Smooth muscle cell (in vitro differentiated cells): Measurements from ENCODE around the gene HDAC4. TPM values are rescaled to one million over a fixed set of nuclear protein-coding genes. Genes with fewer than 3 reads are reported as not detected.

Experiments
- DNase-seq: peaks from one replicate; lab custom pipeline; 2025; ENCODE audit not compliant: unreplicated experiment; lab: John Stamatoyannopoulos, UW
- H2AFZ ChIP-seq: fragments of 200-600 bp; sonication (generic); 2 replicates; pipeline ENCODE4 v1.6.0; 2016; ENCODE audit warnings: antibody characterized with exemption, low read depth, mild to moderate bottlenecking
- H3F3A ChIP-seq: fragments of 200-600 bp; sonication (generic); 2 replicates; pipeline ENCODE4 v1.6.0; 2017; ENCODE audit warnings: antibody characterized with exemption, low read depth
- H3K27ac ChIP-seq: fragments of 200-600 bp; sonication (generic); 2 replicates; pipeline ENCODE4 v1.5.1; 2016; ENCODE audit warnings: low read depth, mild to moderate bottlenecking
- H3K27me3 ChIP-seq: fragments of 200-600 bp; sonication (generic); 2 replicates; pipeline ENCODE4 v1.6.1; 2016; ENCODE audit warnings: low read depth, mild to moderate bottlenecking
- H3K36me3 ChIP-seq: fragments of 200-600 bp; sonication (generic); 2 replicates; pipeline ENCODE4 v1.5.1; 2016; ENCODE audit warnings: low read depth
- H3K4me1 ChIP-seq: fragments of 200-600 bp; sonication (generic); 2 replicates; pipeline ENCODE4 v1.5.1; 2016; ENCODE audit warnings: low read depth
- H3K4me2 ChIP-seq: fragments of 200-600 bp; sonication (generic); 2 replicates; pipeline ENCODE4 v1.6.0; 2016; ENCODE audit warnings: mild to moderate bottlenecking
- H3K4me3 ChIP-seq: fragments of 200-600 bp; sonication (generic); 2 replicates; pipeline ENCODE4 v1.5.1; 2016; ENCODE audit warnings: mild to moderate bottlenecking
- H3K79me2 ChIP-seq: fragments of 200-600 bp; sonication (generic); 2 replicates; pipeline ENCODE4 v1.6.0; 2016; ENCODE audit warnings: low read depth, mild to moderate bottlenecking
- H3K9ac ChIP-seq: fragments of 200-600 bp; sonication (generic); 2 replicates; pipeline ENCODE4 v1.6.0; 2016; ENCODE audit warnings: low read depth
- H3K9me3 ChIP-seq: fragments of 200-600 bp; sonication (generic); replicated peaks from 2 replicates; pipeline ENCODE4 v1.5.1; 2016; ENCODE audit warnings: low read depth
- H4K20me1 ChIP-seq: fragments of 200-600 bp; sonication (generic); 2 replicates; pipeline ENCODE4 v1.6.0; 2016; ENCODE audit warnings: low read depth
- WGBS: methylation state at CpG from one replicate; pipeline ENCODE4 v1.1.7; 2016; ENCODE audit warnings: low lambda C conversion rate; 5-methylcytosine and 5-hydroxymethylcytosine counted together
- polyA plus RNA-seq: library from polyadenylated mRNA; unstranded; fragments of >200 nt; fragmentation: Nextera tagmentation; extraction: Ambion mirVana; gene quantifications from 2 replicates; pipeline ENCODE4 v1.2.1, GENCODE V29; 2016
- total RNA-seq: library from RNA; depleted of rRNA; stranded (reverse); fragments of >200 nt; gene quantifications from 2 replicates; pipeline ENCODE4 v1.2.3, GENCODE V29; 2014
- TF ChIP-seq, protein P1 (sequence below): fragments of 200-600 bp; sonication (generic); IDR thresholded peaks from 2 replicates; pipeline ENCODE4 v1.5.1; 2017; ENCODE audit warnings: borderline replicate concordance, mild to moderate bottlenecking, antibody characterized with exemption; ENCODE audit not compliant: insufficient read depth, poor library complexity, severe bottlenecking

Gene HDAC4
- total and polyA plus RNA-seq, 2 experiments from 2014 or later, result 6.2 to 35.7 TPM

DNA sequence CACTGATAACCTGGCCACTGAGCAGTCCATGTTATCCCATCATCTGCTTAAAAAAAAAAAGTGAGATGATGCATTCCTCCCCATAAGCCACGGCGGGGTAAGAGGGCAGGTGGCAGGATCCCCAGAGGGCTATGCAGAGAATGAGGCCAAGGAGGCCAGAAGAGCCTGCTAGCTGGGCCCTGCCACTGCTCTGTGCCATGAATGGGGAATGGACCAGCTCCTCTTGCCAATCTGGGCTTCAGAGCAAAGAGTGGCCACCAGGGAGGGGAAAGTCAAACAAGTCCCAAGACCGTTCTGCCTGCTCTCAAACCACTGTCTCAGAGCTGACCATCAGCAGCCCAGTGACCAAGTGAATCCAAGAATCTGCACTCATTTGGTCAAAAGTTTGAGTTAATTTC lies 350.6 kb downstream of the HDAC4 start:
- Histone ChIP-seq H2AFZ (no peak overlapping the region), H3K4me3 (no peak overlapping the region), H3K4me1 (no peaks in the 10 kb centered on the region), H3K9me3 (no peaks in the 10 kb centered on the region), H3F3A (no peaks in the 10 kb centered on the region), H3K4me2 (no peak overlapping the region), H3K79me2 (no peaks in the 10 kb centered on the region), H3K27ac (no peak overlapping the region), H3K36me3 (no peaks in the 10 kb centered on the region), H3K9ac (no peak overlapping the region), H4K20me1 (no peaks in the 10 kb centered on the region), H3K27me3 (no peaks in the 10 kb centered on the region)
- TF ChIP-seq, protein P1, sequence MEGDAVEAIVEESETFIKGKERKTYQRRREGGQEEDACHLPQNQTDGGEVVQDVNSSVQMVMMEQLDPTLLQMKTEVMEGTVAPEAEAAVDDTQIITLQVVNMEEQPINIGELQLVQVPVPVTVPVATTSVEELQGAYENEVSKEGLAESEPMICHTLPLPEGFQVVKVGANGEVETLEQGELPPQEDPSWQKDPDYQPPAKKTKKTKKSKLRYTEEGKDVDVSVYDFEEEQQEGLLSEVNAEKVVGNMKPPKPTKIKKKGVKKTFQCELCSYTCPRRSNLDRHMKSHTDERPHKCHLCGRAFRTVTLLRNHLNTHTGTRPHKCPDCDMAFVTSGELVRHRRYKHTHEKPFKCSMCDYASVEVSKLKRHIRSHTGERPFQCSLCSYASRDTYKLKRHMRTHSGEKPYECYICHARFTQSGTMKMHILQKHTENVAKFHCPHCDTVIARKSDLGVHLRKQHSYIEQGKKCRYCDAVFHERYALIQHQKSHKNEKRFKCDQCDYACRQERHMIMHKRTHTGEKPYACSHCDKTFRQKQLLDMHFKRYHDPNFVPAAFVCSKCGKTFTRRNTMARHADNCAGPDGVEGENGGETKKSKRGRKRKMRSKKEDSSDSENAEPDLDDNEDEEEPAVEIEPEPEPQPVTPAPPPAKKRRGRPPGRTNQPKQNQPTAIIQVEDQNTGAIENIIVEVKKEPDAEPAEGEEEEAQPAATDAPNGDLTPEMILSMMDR, result no peak
- no peak for DNase-seq
- 98% methylated on average over 3 of the region's 3 CpGs for WGBS

DNA sequence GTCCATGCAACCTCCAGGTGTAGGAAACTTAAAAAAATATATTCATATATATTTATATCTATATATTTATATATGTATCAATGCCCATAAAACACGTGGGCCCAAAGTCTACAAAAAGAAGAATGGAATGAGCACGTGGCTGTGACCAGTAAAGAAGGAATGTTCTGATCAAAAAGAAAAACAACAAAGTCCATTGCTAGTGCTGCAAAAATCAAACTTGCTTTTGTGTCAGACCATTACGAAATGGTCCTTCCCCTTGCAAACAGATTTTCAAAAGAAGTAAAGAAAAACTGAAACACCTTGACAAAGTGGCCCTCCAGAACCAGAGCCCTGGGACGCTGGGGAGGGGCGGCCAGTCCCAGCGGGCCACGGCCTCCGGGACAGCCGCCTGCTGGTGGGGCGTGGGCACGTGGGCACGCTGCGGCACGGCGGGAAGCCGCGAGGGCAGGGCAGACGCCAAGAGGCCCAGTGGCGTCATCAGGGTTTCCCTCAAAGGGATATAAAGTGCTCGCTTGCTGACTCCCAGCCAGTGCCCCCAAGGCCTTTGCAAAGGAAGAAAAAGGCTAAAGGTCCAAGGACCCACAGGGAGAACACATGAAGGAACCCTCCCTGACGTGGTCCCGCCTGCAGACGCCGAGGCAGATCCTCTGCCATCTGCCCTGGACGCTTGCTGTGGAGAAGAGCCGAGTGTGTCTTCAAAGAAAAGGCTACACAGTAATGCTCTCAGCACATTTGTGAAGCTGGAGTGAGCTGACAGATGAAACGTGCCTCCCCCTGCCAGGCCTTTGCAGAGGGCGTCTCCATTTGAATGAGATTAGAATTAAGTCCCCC lies 351.2 kb downstream of the HDAC4 start:
- Histone ChIP-seq H3K4me3 (no peak overlapping the region), H3F3A (no peaks in the 10 kb centered on the region), H3K27ac (no peak overlapping the region), H3K36me3 (no peaks in the 10 kb centered on the region), H3K4me1 (no peaks in the 10 kb centered on the region), H3K27me3 (no peaks in the 10 kb centered on the region), H4K20me1 (no peaks in the 10 kb centered on the region), H3K4me2 (no peak overlapping the region), H3K9me3 (no peaks in the 10 kb centered on the region), H3K9ac (no peak overlapping the region), H3K79me2 (no peaks in the 10 kb centered on the region), H2AFZ (no peak overlapping the region)
- WGBS, result 96% methylated on average over 28 of the region's 28 CpGs
- TF ChIP-seq, protein P1, result no peak
- no peak for DNase-seq

DNA sequence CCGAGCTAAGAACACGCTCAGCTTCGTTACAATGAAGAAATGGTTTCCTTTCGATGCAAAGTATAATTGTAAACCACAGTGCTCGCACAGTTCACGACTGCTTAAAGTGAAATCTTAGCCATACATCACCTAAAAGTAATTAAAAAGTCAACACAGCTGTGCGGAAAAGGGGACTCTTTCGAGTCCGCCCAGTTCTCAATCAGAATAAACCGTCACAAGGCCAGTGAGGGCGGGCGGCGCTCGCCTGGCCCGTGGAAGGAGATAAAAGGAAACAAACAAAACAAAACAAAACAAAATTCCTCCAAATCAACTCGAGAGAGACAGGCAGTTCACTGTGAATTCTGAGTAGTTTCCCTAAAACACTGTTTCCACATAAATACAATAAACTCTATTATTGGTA lies 352.1 kb downstream of the HDAC4 start:
- Histone ChIP-seq H3K27ac (no peak overlapping the region), H2AFZ (no peak overlapping the region), H4K20me1 (no peaks in the 10 kb centered on the region), H3K9ac (no peak overlapping the region), H3K27me3 (no peaks in the 10 kb centered on the region), H3K36me3 (no peaks in the 10 kb centered on the region), H3K79me2 (no peaks in the 10 kb centered on the region), H3K4me3 (no peak overlapping the region), H3K9me3 (no peaks in the 10 kb centered on the region), H3F3A (no peaks in the 10 kb centered on the region), H3K4me2 (no peak overlapping the region), H3K4me1 (no peaks in the 10 kb centered on the region)
- no peak for DNase-seq
- WGBS, result 93% methylated on average over 16 of the region's 16 CpGs
- TF ChIP-seq, protein P1, result no peak

DNA sequence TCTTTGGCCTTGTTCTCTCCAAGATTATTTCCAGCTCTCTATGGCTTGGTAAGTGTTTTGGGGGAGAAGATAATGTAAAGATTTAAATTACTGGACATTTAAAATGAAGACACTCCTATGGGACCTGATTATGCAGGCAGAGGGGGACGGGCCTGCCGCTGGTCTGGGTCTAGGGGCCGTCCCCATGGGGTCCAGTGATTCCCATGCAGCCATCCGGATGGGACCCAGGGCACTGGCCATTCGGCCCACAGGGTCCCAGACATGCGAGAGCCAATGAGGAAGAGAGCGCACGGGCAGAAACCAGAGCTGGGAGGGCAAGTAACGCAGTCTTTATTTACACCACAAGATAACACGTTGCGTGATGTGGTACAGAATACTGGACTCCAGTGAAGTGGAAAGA lies 353.0 kb downstream of the HDAC4 start:
- Histone ChIP-seq H4K20me1 (no peaks in the 10 kb centered on the region), H3K27me3 (no peaks in the 10 kb centered on the region), H3K79me2 (no peaks in the 10 kb centered on the region), H2AFZ (no peak overlapping the region), H3K4me2 (no peak overlapping the region), H3K4me3 (no peak overlapping the region), H3K9me3 (no peaks in the 10 kb centered on the region), H3K4me1 (no peaks in the 10 kb centered on the region), H3K9ac (no peak overlapping the region), H3F3A (no peaks in the 10 kb centered on the region), H3K27ac (no peak overlapping the region), H3K36me3 (no peaks in the 10 kb centered on the region)
- TF ChIP-seq, protein P1, result no peak
- WGBS, result 97% methylated on average over 11 of the region's 11 CpGs
- no peak for DNase-seq
